Stomach (tissue), 9 donors: ENCODE data around the gene INSRR. TPM values are rescaled to one million over a fixed set of nuclear protein-coding genes. Genes with fewer than 3 reads are reported as not detected.

ENCODE experiments used
- DNase-seq, 2 donors: peaks; one replicate each; pipeline versions ENCODE4 v3.0.0 to v3.0.0-alpha.2; 2013 to 2019
- H3K27ac ChIP-seq, 5 donors: fragments of 200-600 bp in 4 of 5; sonication (generic) in 4 of 5; one replicate each; pipeline ENCODE4 v1.5.1; 2013 to 2019; ENCODE audit warnings: mild to moderate bottlenecking in 1 of 5, moderate library complexity in 1 of 5
- H3K27me3 ChIP-seq, 3 donors: fragments of 200-600 bp; sonication (generic); one replicate each; pipeline ENCODE4 v1.5.1; 2017 to 2019; ENCODE audit warnings: mixed run types in 1 of 3
- H3K36me3 ChIP-seq, 4 donors: fragments of 200-600 bp; sonication (generic); 1 replicate in 3 of 4; 2 replicates in 1 of 4; pipeline ENCODE4 v1.5.1; 2016 to 2019
- H3K4me1 ChIP-seq, 4 donors: fragments of 200-600 bp; sonication (generic); one replicate each; pipeline ENCODE4 v1.5.1; 2016 to 2019
- H3K4me3 ChIP-seq, 4 donors: fragments of 200-600 bp; sonication (generic) in 3 of 4; one replicate each; pipeline ENCODE4 v1.5.1; 2016 to 2019; ENCODE audit warnings: mild to moderate bottlenecking in 1 of 4
- H3K9me3 ChIP-seq, 4 donors: fragments of 200-600 bp; sonication (generic); one replicate each; pipeline ENCODE4 v1.5.1; 2016 to 2019
- EP300 ChIP-seq: sonication (generic); formaldehyde crosslinking; IDR thresholded peaks from one replicate; pipeline ENCODE4 v1.6.1; 2017; ENCODE audit warnings: antibody characterized with exemption
- POLR2A ChIP-seq, 4 donors: fragments of 450-650 bp; IDR thresholded peaks; one replicate each; pipeline ENCODE4 v1.6.1; 2016; ENCODE audit warnings: antibody characterized with exemption in 4 of 4, control low read depth in 2 of 4, mild to moderate bottlenecking in 1 of 4, moderate library complexity in 1 of 4
- POLR2AphosphoS5 ChIP-seq, 3 donors: sonication (generic); formaldehyde crosslinking; IDR thresholded peaks; one replicate each; pipeline ENCODE4 v1.6.1; 2016; ENCODE audit warnings: antibody characterized with exemption in 3 of 3
- WGBS, 5 donors: extraction: QIAGEN DNeasy Blood & Tissue Kit in 3 of 5; methylation state at CpG; one replicate each; pipeline versions ENCODE4 v1.1.5 to v1.1.7; 2013 to 2018; 5-methylcytosine and 5-hydroxymethylcytosine counted together
- intact Hi-C: fragments of 100-400 bp; cut with DNase I; formaldehyde crosslinking; loops from one replicate; pipeline ENCODE4 v1.15.1; 2023; ENCODE audit warnings: low total_unique reads
- polyA plus RNA-seq, 3 donors: library from polyadenylated mRNA; stranded (reverse); fragments of 200-250 nt; gene quantifications; one replicate each; pipeline ENCODE4 v1.2.3, GENCODE V29; 2013
- total RNA-seq, 5 donors: library from RNA; depleted of rRNA; stranded (reverse); fragments of >200 nt; gene quantifications; one replicate each; pipeline versions ENCODE4 v1.1.0 to v1.2.3, GENCODE V29; 2014 to 2016
- TF ChIP-seq, protein P1 (sequence below), 7 experiments: fragments of 450-650 bp in 4 of 7; fragments of 200-600 bp in 3 of 7; sonication (generic) in 3 of 7; IDR thresholded peaks; one replicate each; pipeline ENCODE4 v1.5.1; 2016 to 2019; ENCODE audit warnings: antibody characterized with exemption in 7 of 7, control low read depth in 2 of 7, mild to moderate bottlenecking in 1 of 7
- donor health status: healthy with polysubstance abuse.
- donor health status: Bipolar disorder and iron deficiency.
- donor health status: healthy.

Gene INSRR
- total and polyA plus RNA-seq, 8 donors, result 0.15 to 0.75 (median 0.29) TPM; not detected in 3

DNA sequence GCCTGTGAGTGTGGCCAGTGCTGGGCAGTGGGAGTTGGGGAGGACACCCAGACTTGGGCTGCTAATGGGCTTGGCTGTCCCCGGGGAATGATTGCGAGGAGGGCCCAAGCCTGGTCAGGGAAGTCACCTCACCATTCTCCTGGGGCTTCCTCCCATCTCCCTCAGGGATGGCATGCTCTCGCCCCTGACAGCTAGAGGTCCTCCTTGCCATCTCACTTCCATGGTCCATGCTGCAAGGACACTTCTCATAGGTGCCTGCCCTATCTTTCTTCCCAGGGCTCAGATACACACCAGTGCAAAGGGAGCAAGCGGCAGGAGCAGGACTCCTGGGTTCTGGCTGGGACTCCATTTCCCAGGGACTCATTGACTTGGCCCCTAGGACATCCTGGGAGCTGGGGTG lies 5.9 kb upstream of the INSRR start:
- 81 to 96% (median 87%) methylated on average over 2 to 4 of the region's 4 CpGs for WGBS, 5 donors
- no peak overlapping the region for H3K4me3 ChIP-seq
- no peak for DNase-seq
- H3K9me3 ChIP-seq, result no peaks in the 10 kb centered on the region
- H3K27me3 ChIP-seq, result peaks cover 13 to 84% (median 37%) of the 10 kb centered on the region in 3 donors
- intact Hi-C loops, result no loop called here
- H3K4me1 ChIP-seq, result peaks cover 14 to 16% (median 15%) of the 10 kb centered on the region in 4 donors
- H3K36me3 ChIP-seq, result no peaks in the 10 kb centered on the region
- no peak overlapping the region for H3K27ac ChIP-seq
- TF ChIP-seq EP300 (no peak), POLR2AphosphoS5 (IDR thresholded peaks at IDR 0.05) (no peak), POLR2A (IDR thresholded peaks at IDR 0.05) (no peak)
- TF ChIP-seq, protein P1, sequence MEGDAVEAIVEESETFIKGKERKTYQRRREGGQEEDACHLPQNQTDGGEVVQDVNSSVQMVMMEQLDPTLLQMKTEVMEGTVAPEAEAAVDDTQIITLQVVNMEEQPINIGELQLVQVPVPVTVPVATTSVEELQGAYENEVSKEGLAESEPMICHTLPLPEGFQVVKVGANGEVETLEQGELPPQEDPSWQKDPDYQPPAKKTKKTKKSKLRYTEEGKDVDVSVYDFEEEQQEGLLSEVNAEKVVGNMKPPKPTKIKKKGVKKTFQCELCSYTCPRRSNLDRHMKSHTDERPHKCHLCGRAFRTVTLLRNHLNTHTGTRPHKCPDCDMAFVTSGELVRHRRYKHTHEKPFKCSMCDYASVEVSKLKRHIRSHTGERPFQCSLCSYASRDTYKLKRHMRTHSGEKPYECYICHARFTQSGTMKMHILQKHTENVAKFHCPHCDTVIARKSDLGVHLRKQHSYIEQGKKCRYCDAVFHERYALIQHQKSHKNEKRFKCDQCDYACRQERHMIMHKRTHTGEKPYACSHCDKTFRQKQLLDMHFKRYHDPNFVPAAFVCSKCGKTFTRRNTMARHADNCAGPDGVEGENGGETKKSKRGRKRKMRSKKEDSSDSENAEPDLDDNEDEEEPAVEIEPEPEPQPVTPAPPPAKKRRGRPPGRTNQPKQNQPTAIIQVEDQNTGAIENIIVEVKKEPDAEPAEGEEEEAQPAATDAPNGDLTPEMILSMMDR (IDR thresholded peaks at IDR 0.05), result no peak

DNA sequence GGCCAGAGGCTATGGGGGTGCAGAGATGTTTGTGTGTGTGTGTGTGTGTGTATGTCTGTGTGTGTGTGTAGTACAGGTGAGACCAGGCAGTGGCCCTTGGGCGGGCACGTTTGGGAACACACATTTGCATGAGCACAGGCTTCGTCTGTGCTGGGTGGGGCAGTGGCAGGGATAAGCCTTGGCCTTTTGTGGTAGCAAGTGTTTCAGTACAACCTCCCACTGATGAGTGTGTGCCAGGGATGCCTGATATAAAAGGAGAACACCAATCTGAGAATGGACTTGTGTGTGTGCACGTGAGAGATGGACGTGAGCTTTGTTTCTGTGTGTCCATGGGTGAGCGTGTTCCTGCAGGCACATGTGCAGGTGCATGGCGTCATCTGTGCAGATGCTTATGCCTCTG lies 4.7 kb upstream of the INSRR start:
- Histone ChIP-seq H3K4me1 (peaks cover 24 to 28% (median 26%) of the 10 kb centered on the region in 4 donors), H3K27ac (no peak overlapping the region), H3K36me3 (no peaks in the 10 kb centered on the region), H3K9me3 (no peaks in the 10 kb centered on the region), H3K27me3 (peaks cover 21 to 96% (median 48%) of the 10 kb centered on the region in 3 donors), H3K4me3 (no peak overlapping the region)
- intact Hi-C loops, result no loop called here
- TF ChIP-seq POLR2AphosphoS5 (IDR thresholded peaks at IDR 0.05) (no peak), POLR2A (IDR thresholded peaks at IDR 0.05) (no peak), EP300 (no peak)
- TF ChIP-seq, protein P1 (IDR thresholded peaks at IDR 0.05), result no peak
- WGBS, 5 donors, result 59 to 72% (median 59%) methylated on average over 6 to 7 of the region's 7 CpGs
- DNase-seq, result no peak

DNA sequence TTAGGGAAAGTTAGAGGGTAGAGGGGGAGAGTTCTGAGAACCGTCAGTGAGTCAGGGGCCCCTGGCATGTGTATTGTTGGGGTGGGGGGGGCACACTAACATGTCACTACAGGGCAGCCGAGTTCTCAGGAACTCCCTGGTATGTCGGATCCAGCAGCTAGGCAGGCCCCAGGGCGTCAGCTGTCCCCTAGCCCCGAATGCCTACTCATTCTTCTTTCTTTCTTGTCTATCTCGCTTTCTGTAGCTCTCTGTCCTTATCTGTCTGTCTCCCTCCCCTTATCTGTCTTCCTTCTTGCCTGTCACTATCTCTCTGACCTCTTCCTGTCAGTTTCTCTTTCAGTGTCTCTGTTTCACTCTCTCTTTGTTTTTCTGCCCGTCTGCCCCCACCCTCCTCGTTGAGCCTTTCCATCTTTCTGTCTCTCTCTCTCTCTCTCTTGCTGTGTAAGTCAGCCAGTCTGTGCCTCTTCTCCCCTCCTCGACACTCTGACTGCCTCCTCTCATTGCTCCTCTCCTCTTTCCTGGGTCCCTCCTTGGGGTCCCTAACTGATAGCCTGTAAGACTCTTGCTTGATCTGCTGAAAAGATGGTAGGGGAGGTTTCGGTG lies 4.2 kb upstream of the INSRR start:
- H3K27ac ChIP-seq, result no peak overlapping the region
- WGBS, 5 donors, result 55 to 66% (median 59%) methylated on average over 9 to 10 of the region's 10 CpGs
- H3K4me3 ChIP-seq, result no peak overlapping the region
- intact Hi-C loops, result no loop called here
- TF ChIP-seq EP300, result no peak
- TF ChIP-seq POLR2A (IDR thresholded peaks at IDR 0.05), result no peak
- H3K4me1 ChIP-seq, result peaks cover 24 to 32% (median 31%) of the 10 kb centered on the region in 4 donors
- no peaks in the 10 kb centered on the region for H3K36me3 ChIP-seq
- no peaks in the 10 kb centered on the region for H3K9me3 ChIP-seq
- peaks cover 21 to 96% (median 54%) of the 10 kb centered on the region in 3 donors for H3K27me3 ChIP-seq
- DNase-seq, result no peak

DNA sequence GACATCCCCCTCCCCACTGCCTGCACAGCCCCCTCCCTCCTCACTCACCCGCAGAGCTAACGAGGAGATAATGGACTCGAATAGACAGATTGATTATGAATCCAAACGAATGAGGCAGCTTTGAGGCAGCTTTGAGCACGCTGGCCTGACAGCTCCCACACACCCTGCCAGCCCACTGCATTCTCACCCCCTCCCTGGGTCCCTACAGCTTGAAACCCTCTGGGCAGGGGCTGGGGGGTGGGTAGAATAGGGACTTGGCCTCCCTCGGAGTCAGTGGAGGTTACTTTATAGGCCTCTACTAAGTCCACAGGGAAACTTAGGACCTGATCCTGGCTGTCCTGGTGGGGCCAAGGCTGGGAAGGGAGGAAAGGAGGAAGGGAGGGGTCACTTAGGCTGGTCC lies 3.7 kb upstream of the INSRR start:
- Histone ChIP-seq H3K36me3 (no peaks in the 10 kb centered on the region), H3K4me3 (no peak overlapping the region), H3K9me3 (no peaks in the 10 kb centered on the region), H3K27me3 (peaks cover 21 to 98% (median 59%) of the 10 kb centered on the region in 3 donors), H3K4me1 (peaks cover 24 to 32% (median 31%) of the 10 kb centered on the region in 4 donors), H3K27ac (no peak overlapping the region)
- intact Hi-C loops, result no loop called here
- TF ChIP-seq EP300, result no peak
- TF ChIP-seq POLR2AphosphoS5 (IDR thresholded peaks at IDR 0.05), result no peak
- no peak for TF ChIP-seq POLR2A (IDR thresholded peaks at IDR 0.05)
- TF ChIP-seq, protein P1 (IDR thresholded peaks at IDR 0.05), result no peak
- no peak for DNase-seq
- WGBS, 5 donors, result 64 to 89% (median 76%) methylated on average over 6 of the region's 6 CpGs
